Testis (tissue), 2 donors: ENCODE measurements around the gene PUM1.

Experiments
- POLR2A ChIP-seq: fragments of 450-650 bp; IDR thresholded peaks from one replicate; pipeline ENCODE4 v1.6.1; 2017; ENCODE audit warnings: antibody characterized with exemption, mild to moderate bottlenecking, moderate library complexity
- TF ChIP-seq, protein P1 (sequence below), 3 experiments: fragments of 450-650 bp in 2 of 3; fragments of 200-600 bp in 1 of 3; sonication (generic) in 1 of 3; IDR thresholded peaks; one replicate each; pipeline ENCODE4 v1.5.1; 2016 to 2019; ENCODE audit warnings: antibody characterized with exemption in 3 of 3, mild to moderate bottlenecking in 2 of 3, moderate library complexity in 1 of 3

DNA sequence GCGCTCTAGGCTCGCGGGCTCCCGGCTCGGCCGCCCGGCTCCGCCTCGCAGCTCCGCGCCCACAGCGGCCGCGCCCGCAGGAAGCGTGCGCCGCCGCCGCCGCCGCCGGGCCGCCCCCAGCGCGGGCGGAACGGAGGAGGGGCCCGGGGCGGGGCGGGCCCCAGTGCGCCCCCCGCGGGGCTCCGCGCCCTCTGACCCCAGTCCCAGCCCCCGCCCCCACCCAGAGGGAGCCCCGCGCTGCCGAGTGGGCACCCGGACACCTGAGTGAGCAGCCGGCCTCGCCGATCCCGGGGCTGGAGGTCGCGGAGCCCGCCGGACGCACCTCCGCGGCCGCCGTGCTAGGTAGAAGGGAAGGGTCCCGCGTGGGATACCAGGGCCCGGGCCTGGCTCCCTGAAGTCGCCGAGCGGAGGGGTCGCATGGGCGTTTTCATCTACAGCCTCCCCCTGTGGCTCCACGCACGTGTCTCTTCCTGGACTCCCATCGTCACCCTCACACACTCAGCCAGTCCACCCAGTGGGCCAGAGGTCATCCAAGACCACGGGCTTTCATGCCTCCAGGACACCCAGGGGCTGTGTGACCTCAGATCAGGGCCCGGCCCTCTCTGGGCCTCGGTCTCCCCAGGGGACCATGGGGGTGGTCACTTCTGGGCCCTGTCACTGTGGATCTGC lies 156.7 kb downstream of the PUM1 start, which contains the start of gene SDC3:
- TF ChIP-seq, protein P1, sequence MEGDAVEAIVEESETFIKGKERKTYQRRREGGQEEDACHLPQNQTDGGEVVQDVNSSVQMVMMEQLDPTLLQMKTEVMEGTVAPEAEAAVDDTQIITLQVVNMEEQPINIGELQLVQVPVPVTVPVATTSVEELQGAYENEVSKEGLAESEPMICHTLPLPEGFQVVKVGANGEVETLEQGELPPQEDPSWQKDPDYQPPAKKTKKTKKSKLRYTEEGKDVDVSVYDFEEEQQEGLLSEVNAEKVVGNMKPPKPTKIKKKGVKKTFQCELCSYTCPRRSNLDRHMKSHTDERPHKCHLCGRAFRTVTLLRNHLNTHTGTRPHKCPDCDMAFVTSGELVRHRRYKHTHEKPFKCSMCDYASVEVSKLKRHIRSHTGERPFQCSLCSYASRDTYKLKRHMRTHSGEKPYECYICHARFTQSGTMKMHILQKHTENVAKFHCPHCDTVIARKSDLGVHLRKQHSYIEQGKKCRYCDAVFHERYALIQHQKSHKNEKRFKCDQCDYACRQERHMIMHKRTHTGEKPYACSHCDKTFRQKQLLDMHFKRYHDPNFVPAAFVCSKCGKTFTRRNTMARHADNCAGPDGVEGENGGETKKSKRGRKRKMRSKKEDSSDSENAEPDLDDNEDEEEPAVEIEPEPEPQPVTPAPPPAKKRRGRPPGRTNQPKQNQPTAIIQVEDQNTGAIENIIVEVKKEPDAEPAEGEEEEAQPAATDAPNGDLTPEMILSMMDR (IDR thresholded peaks at IDR 0.05): no peak
- no peak for TF ChIP-seq POLR2A
